HG03565 (cell line): ENCODE results near the gene OR13A1.
"Not testable (repeated sequence)": the region's sequence is repeated elsewhere in the genome, so short reads cannot be mapped to it uniquely, and the experiment has no call there.

Source experiments
- ATAC-seq: cut with Tn5 transposase; IDR thresholded peaks from one replicate; pipeline ENCODE4 v1.9.1; 2021; ENCODE audit warnings: mild to moderate bottlenecking, moderate library complexity; ENCODE audit not compliant: unreplicated experiment

OR13A1 gene, protein sequence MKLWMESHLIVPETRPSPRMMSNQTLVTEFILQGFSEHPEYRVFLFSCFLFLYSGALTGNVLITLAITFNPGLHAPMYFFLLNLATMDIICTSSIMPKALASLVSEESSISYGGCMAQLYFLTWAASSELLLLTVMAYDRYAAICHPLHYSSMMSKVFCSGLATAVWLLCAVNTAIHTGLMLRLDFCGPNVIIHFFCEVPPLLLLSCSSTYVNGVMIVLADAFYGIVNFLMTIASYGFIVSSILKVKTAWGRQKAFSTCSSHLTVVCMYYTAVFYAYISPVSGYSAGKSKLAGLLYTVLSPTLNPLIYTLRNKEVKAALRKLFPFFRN

DNA sequence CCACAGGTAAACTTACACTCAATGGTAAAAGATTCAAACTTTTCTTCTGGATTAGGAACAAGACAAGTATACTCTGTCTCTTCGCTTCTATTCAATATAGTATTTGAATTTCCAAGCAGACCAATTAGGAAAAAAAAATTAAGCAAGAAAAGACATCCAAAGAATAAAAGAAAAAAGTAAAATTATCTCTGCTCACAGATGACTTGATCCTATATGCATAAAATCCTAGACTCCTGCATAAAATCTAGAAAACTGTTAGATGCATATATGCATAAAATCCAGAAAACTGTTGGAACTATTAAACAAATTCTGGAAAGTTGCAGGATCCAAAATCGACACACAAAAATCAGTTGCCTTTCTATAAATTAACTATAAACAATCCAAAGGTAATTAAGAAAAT, at the start of gene OR13A1:
OR13A1 (minus strand) TSS at position 101 of the 400 bp plus-strand sequence. CDS start 11,186 bp downstream, outside the sequence.
- no peak for ATAC-seq

DNA sequence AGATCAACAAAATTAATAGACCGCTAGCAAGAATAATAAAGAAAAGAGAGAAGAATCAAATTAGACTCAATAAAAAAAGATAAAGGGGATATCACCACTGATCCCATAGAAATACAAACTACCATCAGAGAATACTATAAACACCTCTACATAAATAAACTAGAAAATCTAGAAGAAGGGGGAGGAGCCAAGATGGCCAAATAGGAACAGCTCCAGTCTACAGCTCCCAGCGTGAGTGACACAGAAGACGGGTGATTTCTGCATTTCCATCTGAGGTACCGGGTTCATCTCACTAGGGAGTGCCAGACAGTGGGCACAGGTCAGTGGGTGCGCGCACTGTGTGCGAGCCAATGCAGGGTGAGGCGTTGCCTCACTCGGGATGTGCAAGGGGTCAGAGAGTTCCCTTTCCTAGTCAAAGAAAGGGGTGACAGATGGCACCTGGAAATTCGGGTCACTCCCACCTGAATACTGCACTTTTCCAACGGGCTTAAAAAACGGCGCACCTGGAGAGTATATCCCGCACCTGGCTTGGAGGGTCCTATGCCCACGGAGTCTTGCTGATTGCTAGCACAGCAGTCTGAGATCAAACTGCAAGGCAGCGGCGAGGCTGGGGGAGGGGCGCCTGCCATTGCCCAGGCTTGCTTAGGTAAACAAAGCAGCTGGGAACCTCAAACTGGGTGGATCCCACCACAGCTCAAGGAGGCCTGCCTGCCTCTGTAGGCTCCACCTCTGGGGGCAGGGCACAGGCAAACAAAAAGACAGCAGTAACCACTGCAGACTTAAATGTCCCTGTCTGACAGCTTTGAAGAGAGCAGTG, 46.8 kb upstream of the OR13A1 start:
- not testable (repeated sequence) for ATAC-seq

DNA sequence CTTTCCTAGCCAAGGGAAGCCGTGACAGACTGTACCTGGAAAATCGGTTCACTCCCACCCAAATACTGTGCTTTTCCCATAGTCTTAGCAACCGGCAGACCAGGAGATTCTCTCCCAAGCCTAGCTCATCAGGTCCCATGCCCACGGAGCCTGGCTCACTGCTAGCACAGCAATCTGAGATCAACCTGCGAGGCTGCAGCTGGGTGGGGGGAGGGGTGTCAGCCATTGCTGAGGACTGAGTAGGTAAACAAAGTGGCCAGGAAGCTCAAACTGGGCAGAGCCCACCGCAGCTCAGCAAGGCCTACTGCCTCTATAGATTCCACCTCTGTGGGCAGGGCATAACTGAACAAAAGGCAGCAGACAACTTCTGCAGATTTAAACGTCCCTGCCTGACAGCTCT, 43.6 kb upstream of the OR13A1 start:
- ATAC-seq, result not testable (repeated sequence)

DNA sequence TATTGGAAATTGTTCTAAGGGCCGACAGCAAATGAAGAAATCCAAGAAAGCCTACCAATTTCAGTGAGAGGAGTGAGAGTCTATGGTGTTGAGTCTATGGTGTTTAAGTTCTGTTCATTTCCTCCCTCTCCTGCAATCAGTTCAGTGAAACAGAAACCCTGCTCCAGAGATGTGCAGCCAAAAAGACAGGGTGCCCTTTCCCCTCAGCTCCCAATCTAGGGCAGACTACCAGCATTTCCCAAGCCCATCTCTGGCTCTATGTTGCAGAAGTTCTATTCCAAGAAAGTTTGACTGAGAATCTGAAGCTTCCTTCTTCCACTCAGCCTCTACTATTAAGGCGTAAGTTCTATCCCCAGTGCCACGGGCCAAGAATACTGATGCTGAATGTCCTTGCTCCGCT, 40.1 kb upstream of the OR13A1 start:
- no peak for ATAC-seq

DNA sequence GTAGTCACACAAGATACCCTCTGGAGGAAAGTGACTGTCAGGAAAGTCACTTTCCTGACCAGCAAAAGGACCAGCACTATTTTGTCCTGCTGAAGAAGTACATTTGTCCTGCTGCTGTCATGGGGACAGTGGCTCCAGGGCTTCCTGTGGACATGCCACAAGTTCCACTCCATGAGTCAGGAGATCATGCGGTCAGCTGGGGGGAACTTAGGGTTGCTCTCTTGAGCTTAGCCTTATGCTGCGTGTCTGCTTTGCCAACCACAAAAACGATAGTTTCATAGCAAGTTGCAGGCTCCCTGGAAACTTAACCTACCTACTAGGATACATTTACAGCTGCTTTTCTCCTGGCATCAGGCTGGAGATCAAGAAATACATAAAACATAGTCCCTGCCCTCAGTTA, 38.9 kb upstream of the OR13A1 start:
- ATAC-seq, result no peak

DNA sequence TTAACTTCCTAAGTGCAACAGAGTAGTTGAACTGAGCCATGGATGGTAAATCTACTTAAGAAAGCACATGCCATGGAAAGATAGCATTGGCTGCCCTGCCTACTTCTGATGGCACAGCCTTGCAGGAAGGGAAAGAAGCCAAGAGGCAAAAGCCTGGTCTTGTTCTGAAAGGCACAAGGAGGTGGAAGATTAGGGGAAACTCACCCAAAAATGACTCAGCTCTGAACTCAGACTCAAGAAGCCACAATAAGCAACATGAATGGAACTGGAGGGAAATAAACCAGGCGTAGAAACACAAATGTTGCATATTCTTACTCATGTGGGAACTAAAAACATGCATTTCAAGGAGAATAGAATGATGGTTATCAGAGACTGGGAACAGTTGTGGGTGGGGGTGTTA, 37.8 kb upstream of the OR13A1 start:
- ATAC-seq, result peak; percentile 41

DNA sequence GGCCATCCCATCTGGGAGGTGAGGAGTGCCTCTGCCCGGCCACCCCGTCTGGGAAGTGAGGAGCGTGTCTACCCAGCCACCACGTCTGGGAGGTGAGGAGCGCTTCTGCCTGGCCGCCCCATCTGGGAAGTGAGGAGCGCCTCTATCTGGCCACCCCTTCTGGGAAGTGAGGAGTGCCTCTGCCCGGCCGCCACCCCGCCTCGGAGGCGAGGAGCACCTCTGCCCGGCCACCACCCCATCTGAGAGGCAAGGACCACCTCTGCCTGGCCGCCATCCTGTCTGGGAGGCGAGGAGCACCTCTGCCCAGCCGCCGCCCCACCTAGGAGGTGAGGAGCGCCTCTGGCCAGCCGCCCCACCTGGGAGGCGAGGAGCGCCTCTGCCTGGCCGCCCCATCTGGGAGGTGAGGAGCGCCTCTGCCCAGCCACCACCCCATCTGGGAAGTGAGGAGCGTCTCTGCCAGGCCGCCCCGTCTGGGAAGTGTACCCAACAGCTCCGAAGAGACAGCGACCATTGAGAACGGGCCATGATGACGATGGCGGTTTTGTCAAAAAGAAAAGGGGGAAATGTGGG, 32.9 kb upstream of the OR13A1 start:
- ATAC-seq, result not testable (repeated sequence)

DNA sequence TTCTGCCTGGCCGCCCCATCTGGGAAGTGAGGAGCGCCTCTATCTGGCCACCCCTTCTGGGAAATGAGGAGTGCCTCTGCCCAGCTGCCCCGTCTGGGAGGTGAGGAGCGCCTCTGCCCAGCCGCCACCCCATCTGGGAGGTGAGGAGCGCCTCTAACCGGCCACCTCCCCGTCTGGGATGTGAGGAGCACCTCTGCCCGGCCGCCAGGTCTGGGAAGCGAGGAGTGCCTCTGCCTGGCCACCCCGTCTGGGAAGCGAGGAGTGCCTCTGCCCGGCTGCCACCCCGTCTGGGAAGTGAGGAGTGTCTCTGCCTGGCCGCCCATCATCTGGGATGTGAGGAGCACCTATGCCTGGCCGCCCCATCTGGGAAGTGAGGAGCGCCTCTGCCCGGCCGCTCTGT, 32.1 kb upstream of the OR13A1 start:
- not testable (repeated sequence) for ATAC-seq

DNA sequence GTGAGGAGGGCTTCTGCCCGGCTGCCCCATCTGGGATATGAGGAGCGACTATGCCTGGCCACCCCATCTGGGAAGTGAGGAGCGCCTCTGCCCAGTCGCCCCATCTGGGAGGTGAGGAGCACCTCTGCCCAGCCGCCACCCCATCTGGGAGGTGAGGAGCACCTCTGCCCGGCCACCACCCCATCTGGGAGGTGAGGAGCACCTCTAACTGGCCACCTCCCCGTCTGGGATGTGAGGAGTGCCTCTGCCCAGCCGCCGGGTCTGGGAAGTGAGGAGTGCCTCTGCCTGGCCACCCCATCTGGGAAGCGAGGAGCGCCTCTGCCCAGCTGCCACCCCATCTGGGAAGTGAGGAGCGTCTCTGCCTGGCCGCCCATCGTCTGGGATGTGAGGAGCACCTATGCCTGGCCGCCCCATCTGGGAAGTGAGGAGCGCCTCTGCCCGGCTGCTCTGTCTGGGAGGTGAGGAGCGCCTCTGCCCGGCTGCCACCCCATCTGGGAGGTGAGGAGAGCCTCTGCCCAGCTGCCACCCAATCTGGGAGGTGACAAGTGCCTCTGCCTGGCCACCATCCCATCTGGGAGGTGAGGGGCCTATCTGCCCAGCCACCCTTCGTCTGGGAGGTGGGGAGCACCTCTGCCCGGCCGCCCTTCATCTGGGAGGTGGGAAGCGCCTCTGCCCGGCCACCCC, 31.4 kb upstream of the OR13A1 start:
- not testable (repeated sequence) for ATAC-seq

DNA sequence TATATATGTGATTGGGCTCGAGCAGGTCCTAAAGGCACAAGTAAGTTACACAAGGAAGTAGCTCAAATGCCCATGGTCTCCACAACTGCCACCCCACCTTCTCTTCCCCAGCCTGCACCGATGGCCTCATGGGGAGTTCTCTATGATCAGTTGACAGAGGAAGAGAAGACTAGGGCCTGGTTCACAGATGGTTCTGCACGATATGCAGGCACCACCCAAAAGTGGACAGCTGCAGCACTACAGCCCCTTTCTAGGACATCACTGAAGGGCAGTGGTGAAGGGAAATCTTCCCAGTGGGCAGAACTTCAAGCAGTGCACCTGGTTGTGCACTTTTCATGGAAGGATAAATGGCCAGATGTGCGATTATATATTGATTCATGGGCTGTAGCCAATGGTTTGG, 25.0 kb upstream of the OR13A1 start:
- not testable (repeated sequence) for ATAC-seq

DNA sequence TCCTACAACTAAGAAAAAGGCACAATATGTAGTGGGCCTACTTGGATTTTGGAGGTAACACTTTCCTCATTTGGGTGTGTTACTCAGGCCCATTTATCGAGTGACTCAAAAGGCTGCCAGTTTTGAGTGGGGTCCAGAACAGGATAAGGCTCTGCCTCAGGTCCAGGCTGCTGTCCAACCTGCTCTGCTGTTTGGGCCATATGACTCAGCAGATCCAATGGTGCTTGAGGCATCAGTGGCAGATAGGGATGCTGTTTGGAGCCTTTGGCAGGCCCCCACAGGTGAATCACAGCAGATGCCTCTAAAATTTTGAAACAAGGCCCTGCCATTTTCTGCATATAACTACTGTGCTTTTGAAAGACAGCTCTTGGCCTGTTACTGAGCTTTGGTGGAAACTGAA, 24.5 kb upstream of the OR13A1 start:
- no peak for ATAC-seq

DNA sequence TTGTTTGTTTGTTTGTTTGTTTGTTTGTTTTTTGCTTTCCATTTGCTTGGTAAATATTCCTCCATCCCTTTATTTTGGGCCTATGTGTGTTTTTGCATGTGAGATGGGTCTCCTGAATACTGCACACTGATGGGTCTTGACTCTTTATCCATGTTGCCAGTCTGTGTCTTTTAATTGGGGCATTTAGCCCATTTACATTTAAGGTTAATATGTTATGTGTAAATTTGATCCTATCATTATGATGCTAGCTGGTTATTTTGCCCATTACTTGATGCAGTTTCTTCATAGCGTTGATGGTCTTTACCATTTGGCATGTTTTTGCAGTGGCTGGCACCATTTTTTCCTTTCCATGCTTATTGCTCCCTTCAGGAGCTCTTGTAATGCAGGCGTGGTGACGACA, 16.4 kb upstream of the OR13A1 start:
- not testable (repeated sequence) for ATAC-seq

DNA sequence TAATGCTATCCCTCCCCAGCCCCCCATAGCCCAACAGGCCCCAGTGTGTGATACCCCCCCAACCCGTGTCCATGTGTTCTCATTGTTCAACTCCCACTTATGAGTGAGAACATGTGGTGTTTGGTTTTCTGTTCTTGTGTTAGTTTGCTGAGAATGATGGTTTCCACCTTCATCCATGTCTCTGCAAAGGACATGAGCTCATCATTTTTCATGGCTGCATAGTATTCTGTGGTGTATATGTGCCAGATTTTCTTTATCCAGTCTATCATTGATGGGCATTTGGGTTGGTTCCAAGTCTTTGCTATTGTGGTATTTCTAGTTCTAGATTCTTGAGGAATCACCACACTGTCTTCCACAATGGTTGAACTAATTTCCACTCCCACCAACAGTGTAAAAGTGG, 11.5 kb upstream of the OR13A1 start:
- not testable (repeated sequence) for ATAC-seq

DNA sequence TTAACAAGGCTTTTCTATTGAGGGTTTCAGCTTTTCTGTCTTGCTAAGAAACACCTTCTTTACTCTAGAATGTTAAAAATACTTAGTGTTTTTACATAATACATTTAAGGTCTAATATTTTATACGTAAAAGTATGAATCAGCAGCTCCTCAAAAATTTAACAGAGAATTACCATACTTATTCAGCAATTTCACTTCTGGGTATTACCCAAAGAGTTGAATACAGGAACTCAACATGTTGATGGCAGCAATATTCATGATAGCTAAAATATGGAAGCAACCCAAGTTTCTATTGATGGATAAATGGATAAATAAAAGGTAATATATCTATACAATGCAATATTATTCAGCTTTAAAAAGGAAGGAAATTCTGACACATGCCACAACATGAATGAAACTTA, 9.7 kb upstream of the OR13A1 start:
- ATAC-seq, result no peak

DNA sequence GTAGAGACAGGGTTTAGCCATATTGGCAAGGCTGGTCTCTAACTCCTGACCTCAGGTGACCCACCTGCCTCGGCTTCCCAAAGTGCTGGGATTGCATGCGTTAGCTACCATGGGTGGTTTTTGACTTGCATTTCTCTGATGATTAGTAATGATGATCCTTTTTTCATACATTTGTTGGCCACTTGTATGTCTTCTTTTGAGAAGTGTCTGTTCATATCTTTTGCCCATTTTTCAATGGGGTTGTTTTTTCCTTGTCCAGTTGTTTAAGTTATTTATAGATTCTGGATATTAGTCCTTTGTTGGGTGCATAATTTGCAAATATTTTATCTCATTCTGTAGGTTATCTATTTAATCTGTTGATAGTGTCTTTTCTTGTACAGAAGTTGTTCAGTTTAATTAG, 4.3 kb upstream of the OR13A1 start:
- no peak for ATAC-seq

DNA sequence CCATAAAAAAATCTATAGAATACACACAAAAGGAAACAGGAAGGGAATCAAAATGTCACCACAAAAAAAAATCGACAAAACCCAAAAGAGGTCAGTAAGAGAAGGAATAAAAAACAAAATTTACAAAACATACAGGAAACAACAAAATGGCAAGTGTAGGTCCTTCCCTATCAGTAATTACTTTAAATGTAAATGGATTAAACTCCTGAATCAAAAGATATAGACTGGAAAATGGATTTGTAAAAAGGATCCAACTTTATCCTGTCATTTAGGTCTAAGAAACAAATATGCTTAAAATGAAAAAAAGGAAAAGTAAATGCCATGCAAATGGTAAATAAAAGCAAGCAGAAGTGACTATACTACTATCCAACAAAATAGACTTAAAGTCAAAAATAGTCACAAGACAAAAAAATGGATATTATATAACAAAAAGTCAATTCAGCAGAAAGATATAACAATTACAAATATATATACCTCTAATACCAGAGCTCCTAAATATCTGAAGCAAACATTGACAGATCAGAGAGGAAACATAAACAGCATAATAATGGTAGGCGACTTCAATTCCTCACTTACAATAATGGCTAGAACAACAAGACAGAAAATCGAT, 2.0 kb downstream of the OR13A1 start:
- ATAC-seq, result no peak

DNA sequence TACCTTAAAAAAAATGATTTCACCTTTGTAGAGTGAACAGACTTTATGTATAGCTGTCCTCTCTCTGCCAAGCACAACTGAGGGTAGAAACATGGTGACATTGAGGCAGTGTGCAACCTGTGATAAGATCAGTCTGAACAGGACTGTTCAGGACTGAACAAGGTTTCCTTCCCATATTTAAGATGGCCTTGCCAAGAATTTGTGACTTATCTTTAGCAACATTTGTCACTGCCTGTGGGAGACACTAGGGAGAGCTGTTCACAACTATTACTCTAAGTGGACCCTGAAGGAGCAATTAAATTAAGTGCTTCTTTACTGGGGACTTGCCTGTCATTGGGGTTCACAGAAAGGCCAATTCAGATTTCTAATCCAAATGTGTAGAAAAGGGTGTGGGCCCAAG, 6.7 kb downstream of the OR13A1 start:
- ATAC-seq, result no peak

DNA sequence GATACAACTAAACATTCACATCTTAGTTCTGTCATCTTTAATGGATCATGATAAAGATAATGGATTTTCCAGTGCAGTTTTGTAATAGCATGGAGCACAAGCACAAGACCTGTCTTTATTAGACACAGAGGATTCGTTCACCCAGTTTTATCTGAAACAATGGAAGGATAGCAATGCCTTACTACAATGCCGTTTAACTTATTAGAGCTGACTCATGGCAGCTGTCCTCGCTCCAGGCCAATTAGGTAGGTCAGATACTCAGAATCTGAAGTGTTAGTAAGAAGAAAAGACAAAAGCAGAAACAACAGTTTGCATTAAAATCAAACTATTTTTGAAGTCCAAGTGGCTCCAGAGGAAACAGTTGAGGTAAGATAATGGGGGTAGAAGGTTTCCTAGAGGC, 12.8 kb downstream of the OR13A1 start:
- no peak for ATAC-seq

DNA sequence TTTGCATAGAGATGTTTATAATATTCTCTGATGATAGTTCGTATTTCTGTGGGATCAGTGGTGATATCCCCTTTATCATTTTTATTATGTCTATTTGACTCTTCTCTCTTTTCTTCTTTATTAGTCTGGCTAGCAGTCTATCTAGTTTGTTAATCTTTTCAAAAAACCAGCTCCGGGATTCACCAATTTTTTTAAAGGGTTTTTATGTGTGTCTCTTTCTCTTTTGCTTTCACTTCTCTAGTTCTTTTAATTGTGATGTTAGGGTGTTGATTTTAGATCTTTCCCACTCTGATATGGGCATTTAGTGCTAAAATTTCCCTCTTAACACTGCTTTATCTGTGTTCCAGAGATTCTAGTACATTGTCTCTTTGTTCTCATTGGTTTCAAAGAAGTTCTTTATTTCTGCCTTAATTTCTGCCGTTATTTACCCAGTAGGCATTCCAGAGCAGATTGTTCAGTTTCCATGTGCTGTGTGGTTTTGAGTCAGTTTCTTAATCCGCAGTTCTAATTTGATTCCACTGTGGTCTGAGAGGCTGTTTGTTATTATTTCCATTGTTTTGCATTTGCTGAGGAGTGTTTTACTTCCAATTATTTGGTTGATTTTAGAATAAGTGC, 17.0 kb downstream of the OR13A1 start:
- not testable (repeated sequence) for ATAC-seq

DNA sequence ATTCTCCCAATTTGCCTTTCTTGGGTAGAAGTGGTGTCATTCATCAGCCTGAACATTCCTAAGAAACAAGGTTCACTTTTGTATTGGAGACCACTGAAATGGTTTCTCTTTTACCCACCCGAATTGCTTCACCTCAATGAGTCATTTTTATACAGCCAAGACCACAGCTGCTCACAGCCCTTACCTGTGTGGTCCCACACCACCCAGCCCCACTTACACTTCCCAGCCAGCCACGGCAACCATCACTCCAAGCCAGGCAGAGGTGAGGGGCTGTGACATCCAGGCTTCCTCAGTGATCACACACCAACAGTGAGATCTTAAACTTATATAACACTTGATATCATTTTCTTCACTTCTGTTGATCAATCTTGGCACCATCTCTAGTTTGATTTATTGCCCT, 20.7 kb downstream of the OR13A1 start:
- no peak for ATAC-seq
